CD4-positive, alpha-beta T cell treated with Interleukin-6 for 4 hours (primary cell): Measurements from ENCODE around the gene FOXN1.
A peak's percentile ranks its signal among the peaks of the same experiment; 100 is the strongest.

ENCODE experiments used
- DNase-seq: peaks from one replicate; pipeline ENCODE4 v3.0.0-alpha.2; 2020; ENCODE audit warnings: mixed read lengths

Gene FOXN1

DNA sequence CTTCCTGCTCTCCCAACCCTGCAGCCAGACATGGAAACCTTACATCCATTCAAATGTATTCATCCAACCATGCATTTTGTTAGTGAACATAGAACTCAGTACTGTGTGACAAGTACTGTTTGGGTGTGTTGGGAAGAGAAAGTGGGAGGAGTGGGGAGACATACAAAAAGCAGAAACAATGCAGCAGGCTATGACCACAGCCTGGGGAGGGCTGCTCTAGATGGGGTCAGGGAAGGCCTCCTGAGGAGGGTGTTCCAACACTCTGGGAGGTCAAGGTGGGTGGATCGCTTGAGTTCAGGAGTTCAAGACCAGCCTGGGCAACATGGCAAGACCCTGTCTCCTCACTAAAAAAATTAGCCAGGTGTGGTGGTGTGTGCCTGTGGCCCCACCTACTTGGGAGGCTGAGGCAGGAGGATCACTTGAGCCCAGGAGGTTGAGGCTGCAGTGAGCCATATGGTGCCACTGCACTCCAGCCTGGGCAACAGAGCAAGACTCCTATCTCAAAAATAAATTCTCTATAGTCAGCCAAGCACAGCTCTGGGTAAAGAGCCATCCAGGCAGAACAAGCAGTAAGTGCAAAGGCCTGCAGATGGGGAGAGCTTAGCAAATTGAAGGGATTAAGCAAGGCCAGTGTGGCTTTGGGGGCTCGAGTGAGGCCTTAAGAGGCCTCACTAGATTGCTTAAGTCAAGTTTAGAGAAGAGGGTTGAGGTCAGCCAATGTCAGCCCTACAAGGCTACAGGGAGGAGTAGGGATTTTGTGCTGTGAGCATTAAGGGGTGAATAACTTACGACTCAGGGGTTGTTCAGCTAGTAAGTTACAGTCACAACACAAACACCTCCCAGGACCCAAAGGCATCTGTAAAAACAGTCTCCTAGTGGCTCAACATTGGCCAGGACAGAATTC, 27.2 kb upstream of the FOXN1 start:
- no peak for DNase-seq

DNA sequence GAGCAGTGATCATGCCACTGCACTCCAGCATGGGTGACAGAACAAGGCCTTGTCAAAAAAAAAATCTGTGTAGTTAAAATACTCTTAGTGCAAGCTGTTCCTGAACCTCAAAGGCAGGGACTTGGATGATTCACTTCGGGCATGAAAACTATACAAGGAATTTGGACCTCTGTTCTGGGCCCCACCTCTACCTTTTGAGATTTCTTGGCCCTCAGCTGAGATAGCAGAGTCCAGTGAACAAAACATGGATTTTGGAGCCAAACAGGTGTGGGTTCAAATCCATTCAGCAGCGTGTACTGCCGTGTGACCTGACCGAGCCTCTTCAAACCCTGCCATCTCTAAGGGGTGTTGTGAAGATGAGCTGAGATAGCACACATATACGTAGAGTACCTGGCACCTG, 25.9 kb upstream of the FOXN1 start:
- DNase-seq, result no peak

DNA sequence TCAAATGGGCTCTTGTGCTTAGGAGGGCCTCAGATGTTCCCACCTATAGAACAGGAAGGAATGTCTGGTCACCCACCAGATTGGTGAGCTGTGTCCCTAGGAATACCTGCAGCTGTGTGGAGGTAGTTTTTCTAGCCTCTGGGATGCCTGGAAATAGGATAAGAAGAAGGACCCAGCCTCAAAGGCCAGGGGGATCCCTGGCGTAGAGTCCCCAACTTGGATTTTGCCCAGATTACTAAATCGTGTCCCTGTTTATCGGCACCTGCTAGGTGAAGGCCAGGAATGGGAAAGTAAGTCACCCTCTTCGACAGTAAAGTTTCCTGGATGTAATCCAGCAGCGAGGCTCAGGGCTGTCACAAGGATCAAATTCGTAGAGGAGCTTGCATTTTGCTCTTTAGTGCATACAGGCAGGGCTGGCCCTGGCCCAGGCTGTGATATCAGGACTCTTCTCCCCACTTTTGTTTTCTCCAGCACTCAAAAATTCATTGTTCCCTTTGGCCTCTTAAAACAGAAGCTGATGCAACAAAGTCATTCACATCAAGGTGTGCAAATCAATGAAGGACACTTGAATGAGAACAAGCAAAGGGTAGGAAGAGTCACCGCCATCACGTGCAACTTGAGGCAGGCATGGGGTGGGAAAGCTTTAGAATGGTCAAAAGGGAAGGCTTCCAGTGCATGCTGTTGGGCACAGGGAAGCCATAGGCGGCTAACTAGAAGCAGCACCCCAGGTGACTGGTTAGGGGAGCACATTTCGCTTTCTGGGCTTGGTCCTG, 25.2 kb upstream of the FOXN1 start:
- DNase-seq, result no peak

DNA sequence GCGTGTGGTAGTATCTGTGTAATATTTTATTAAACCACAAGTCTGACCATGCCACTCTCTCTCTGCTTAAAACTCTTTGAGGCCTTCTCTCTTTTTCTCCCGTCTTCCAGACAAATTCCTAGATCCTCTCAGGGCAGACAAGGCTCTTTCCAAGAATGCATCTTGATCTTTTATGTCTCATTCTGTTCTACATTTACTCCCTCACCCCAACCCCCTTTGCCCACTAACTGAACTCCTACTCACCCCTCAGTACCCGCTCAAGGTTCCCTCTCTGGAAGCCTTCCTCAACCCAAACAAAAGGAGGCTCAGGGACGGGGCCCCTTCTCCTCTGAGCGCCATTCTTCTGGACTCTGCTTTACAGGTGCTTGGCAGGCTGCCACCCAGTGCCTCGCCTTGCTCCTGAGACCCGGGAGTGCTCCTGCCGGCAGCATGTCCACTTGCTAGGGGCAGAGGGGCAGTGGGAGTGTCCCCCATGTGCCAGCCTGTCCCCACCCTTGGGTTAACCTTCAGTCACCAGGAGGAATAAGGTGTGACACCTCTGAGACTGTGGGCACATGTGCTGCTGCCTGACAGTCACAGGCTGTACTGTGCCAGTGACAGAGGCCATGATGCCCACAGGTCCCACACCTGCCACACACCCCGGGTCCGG, 23.5 kb upstream of the FOXN1 start:
- DNase-seq, result no peak

DNA sequence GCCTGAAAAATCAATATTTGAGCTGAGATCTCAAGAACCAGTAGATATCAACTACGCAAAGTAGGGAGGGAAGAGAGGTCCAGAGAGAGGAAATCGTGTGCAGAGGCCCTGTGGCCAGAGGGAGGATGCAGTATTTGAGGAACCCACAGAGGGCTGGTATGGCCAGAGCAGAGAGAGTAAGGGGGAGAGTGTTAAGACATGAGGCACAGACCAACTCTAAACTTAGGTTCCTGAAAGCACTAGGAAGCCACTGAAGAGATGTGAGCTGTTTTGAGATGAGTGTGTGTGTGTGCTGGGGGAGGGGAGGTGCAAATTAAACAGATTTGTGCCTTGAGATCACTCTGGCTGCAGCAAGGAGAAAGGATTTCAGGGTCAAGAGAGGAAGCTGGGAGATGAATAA, 21.9 kb upstream of the FOXN1 start:
- DNase-seq, result no peak

DNA sequence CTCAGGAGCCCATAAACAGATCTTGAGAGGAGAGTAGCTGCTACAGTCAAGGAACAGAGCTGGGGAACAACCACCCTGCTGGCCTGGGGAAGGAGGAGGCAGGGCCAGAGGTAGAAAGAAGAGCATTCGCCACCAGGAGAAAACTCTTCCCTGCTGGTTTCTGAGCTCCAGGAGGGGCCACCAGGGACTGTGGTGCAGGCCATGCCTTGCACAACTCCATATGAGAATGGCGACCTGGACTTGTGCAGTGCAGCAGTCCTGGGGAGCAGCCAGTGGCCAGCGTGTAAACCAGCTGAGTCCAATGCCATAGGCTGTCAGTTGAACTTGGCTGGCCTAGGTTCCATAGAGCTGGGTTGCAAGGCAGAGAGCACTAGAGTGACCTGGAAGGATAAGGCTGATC, 21.1 kb upstream of the FOXN1 start:
- no peak for DNase-seq

DNA sequence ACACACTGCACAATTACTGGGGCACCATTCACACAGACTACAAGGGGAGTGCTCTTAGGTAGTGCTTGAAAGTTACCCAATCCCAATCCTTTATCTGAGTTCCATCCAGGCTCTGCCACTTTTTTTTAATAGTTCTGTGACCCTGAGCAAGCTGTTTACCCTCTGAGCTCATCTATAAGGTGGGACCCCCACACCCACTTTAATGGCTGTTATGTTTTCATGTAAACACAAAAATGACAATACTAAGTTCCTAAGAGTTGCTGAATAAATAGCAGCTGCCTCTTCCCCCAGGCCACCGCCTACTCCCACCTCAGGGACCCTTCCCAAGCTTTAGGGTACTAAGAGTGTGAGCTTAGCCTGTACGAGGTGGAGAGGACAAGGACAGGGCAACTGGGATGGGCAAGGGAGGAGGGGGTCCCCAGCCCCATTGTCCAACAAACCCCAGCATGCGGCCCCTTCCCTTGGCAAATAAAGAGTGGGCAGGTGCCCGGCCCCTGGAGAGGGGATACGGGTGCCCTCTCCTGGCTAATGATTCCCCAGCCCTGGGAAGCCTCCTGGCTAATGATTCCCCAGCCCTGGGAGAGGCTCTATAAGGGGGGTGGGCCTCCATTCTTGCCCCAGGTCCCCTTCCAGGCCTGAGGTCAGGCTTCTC, 18.1 kb upstream of the FOXN1 start:
- DNase-seq, result no peak

DNA sequence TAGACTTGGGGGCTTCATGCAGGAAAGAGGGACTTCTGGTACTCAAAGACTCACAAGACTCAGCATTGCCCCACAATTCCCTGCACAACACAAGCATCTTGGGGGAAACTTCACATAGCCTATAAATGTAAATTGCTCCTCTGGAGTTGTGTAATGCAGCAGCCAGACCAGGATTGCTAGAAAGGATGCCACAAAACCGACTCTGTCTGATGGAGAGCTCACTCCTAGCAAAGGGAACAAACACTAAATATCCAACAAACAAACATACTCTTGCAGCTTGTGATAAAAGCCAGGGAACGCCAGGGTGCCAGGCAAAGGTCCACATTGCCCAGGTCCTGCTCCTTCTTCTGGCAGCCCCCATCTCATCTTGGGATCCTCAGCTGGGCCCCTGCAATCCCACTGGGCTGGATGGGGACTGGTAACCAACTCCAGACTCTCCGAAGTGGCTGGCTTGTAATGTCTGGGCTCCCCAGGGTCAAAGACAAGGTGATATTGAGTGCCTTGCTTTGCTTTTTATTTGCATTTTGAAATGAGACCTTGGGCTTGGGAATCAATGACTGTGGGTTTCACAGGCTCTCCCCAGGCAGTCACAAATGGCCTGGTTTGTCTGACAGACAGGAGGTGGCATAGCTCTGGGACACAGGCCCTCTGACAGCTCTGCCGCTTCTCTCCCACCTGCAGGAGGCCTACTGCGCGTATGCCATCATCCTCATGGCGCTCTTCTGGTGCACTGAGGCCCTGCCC, 17.4 kb upstream of the FOXN1 start:
- no peak for DNase-seq

DNA sequence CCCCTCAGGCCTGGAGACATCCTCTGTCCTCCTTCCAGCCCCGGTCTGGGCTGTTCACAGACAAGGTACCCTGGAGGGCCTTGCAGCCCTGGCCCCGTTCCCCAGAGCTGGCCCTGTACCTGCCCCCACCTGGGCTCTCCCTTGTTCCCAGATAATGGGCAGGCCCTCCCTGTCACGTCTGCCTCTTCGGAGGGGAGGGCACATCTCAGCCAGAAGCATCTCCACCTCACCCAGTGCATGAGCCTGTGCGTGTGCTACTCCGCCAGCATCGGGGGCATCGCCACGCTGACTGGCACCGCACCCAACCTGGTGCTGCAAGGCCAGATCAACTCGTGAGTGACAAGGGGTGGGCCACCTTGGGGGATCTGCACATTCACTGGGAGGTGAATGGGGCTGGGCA, 14.9 kb upstream of the FOXN1 start:
- DNase-seq, result no peak

DNA sequence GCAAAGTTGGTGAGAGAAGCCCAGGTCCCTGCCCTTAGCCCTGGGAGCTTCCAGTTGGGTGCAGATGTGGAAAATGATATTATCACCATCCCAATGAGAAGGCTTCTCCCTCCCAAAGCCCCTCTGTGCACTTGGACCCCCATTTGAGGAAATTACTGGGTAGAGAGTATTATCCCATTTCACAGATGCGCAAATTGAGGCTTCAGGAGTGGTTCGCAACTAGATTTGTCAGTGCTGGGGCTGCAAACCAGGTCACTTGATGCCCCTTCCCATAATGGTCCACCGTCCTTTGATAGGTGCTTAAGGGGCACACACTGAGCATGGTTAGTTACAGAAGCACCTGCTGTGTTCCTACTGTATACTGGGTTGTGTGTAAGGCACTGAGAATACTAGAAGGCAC, 14.3 kb upstream of the FOXN1 start:
- no peak for DNase-seq

DNA sequence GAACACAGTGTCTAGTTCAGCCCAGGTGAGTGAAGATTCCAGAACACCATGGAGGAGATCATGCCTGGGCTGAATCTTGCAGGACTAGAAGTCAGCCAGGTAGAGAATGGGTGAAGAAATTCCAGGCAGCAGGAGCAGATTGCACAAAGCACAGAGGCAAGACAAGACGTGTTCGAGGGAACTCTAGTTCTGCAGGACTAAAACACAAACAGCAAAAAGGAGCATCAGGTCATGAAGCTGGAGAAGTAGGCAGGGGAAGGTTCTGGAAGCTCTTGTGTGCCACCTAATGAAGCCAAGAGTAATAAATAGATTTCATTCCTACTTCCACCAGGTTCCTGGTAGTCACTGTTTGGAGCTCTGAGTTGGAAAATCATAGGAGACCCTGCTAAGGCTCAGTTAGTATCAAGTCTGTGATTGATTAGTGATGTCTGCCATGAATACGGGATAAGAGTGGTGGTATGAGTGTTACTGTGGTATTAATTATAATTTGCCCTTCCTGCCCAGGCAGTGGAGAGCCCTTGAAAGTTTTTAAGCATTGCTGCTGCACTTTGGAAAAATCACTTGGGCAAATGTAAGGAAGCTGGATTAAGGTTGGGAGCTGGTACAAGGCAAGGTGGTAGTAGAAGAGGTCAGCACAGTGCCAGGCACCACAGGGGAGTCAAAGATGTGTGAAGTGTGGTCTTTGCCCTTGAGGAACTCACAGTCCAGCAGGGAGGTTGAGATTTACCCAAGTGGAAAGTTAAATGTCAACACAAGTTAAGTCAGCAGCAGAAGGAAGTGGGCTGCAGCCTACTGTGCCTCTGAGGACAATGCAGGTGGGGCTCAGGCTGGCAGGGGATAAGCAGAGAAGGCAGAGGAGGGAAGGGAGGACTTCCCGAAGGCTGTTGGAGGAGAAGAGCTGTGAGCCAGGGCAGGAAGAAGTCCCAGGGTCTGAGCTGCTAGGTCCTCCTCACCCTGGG, 13.5 kb upstream of the FOXN1 start:
- no peak for DNase-seq

DNA sequence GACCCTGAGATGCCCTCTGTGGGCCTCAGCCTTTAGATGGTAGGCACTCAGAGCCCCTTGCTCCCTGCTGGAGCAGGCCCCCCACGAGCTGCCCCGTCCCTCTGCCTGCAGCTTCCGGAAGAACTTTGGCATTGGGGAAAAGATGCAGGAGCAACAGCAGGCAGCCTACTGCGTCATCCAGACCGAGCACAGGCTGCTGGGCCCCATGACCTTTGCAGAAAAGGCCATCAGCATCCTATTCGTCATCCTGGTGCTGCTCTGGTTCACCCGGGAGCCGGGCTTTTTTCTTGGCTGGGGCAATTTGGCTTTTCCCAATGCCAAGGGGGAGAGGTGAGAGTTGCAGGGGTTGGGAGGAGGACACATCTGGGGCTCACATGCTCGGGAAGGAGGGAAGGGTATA, 12.7 kb upstream of the FOXN1 start:
- DNase-seq, result no peak

DNA sequence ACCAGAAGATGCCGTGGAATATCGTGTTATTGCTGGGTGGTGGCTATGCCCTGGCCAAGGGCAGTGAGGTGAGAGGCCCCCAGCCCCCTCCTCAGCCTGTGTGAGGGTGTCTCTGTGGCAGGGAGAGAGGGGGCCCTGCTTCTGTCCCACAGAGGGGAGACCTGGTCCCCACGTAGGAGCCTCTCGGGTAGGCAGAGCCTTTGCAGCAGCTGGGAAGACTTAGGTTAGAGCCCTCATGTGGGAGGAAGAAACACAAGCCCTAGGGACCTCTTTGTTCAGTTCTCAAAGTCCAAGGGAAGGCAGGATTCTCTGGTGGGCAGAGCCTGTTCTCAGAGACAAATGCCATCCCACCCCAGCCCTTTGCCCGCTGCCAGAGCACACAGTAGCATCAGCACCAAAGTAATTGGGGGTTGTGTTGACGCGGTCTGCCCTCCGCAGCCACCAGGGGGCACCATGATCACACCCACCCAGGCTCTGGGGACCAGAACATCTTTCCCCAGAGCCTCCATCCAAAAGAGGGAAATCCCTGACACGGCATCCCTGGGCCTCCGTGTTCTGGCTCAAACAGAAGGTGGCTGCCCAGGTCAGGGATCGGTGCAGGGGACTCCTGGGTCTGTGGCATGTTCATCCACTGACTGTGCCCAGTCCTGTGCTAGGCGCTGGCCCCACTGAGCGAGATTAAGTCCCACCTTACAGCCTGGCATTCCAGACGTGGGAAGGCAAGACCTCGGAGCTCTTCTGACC, 11.5 kb upstream of the FOXN1 start:
- DNase-seq, result peak; percentile 84

DNA sequence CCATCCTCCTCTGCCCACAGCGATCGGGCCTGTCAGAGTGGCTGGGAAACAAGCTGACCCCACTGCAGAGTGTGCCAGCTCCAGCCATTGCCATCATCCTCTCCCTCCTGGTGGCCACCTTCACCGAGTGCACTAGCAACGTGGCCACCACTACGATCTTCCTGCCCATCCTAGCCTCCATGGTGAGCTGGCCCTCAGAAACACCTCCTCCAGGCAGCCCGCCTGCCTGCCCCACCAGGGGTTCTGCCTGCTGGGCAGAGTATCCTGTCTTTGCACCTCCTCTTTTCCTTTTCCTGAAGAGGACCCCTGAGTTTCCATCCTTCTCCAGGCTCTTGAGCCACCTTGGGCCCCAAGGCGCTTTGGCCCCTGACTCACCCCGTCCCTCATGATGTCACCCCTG, 10.5 kb upstream of the FOXN1 start:
- DNase-seq, result no peak

DNA sequence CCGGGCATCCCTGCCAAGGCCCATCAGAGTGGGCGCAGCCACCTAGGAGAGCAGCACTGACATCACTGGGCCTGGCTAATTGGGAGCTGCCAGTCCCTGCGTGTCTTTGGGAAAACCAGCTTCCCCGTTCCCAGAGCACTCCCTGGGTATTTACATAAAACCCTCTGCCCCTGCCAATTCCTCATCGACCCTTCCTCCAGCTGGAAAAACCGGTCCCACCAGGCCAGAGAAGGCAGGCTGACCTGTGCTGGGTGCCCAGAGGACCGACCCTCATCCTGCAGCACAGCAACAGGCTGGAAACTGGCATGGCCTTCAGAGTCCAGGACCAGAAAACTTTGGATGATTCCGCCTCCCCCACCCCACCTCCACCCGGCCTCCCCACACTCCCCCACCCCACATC, 8.2 kb upstream of the FOXN1 start:
- no peak for DNase-seq

DNA sequence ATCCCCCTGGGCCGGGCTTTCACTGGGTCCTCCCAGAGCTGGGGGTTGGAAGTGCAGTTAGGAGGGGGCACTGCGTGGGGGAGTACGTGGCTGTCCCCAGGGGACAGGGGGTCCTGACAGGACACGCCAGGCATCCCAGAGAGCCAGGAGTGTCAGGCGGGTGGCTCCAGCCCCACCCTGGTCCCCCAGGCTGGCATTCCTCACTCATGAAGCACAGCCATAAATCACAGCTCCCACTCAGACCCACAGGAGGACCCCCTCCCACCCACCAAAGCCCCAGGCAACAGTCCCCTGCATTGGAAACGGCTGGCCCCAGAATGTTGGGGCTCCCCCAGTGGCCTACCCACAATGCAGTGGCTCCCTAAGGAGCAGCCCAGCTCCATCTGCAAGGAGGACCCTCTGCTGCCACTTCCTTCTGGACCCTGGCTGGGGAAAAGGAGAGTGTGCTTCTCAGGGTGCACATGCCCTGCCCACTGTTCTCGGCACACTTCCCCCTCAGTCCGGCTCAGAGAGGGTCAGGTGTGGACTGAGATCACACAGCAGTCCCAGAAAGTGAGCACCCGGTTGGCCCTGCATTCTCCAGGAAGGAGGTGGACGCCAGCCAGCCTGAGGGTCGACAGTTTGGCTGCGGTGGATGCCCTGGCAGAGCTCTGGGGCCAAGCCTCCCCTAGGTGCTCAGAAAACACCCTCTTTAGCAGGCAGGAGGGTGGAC, 7.3 kb upstream of the FOXN1 start:
- DNase-seq, result no peak

DNA sequence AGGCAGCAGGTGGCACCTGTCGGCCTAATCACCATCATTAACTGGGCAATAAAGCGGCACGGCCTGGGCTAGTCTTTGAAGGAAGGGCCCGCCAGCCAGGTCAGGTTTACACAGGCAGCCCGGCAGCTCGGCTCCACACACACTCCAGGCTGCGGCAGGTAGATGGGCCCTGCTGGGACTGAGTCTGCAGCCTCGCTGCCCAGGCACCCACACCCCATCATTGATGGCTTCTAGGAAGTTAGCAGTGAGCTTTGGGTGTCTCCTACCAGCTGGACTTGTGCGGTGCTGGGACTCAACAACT, 6.8 kb upstream of the FOXN1 start:
- DNase-seq, result no peak

DNA sequence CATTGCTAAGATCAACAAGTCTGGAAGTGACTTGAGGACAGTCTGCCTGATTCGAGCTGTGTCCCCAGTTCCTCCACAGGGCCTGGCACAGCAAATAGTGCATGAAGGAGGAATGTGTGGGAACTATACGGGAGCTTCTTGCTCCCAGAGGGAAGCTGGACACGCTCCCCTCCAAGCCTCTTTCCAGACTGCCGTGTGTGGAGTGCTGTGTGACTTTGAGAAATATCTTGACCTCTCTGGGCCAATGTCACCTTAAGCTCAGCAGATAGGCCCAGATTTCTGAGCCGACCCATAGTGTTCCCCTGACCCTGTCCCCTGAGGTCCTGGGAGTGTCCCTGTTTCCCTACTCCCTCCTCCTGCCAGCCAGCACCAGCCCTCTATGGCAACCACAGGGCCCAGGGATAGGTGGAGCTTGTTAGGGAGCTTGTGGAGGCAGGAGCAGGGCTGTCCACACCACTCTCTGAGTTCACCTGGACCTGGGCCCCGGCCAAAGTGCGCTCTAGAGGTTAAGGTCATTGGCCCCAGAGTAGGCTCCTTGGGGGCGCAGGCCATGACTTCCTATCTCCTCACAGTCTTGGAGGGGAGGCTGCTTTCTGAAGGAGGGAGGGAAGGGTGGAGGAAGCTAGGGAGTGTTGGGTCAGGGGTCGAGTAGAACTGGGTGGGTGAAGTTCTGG, 6.3 kb upstream of the FOXN1 start:
- DNase-seq, result no peak

DNA sequence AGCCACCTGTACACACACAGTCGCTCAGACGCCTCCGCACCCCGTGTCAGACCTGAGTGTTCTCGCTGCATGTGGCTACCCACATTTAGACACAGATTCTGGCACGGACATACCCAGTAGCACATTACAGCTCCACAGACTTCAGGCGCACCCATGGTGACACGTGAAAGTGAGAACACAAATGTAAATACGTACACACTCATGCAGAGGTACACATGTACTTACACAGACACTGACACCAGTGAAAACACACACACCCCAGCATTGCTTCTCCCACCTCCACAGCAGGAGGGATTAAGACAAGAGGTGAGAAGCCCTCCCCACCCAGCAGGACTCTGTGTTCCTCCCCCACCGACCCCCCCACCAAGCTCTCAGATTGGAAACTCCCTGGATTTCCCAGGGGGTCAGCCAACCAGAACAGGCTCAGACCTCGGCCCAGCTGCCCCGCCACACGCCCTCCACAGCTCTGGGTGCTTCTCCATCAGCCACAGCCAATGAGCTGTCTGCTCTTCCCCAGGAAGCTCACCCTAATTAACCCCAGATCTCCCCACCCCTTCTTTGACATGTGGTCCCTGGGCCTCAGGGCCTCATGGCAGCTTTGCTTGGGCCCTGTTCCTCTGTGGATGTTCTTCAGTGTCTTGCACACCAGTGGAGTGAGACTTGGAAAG, 5.3 kb upstream of the FOXN1 start:
- no peak for DNase-seq
